ENCODE results near the gene GSN. TPM values are rescaled to one million over a fixed set of nuclear protein-coding genes. Genes with fewer than 3 reads are reported as not detected.
A peak's percentile ranks its signal among the peaks of the same experiment; 100 is the strongest.

The GSN gene
- total and polyA plus RNA-seq, 11 donors: 379 to 2,088 (median 689) TPM

- no peak for ATAC-seq
- TF ChIP-seq, protein P1, sequence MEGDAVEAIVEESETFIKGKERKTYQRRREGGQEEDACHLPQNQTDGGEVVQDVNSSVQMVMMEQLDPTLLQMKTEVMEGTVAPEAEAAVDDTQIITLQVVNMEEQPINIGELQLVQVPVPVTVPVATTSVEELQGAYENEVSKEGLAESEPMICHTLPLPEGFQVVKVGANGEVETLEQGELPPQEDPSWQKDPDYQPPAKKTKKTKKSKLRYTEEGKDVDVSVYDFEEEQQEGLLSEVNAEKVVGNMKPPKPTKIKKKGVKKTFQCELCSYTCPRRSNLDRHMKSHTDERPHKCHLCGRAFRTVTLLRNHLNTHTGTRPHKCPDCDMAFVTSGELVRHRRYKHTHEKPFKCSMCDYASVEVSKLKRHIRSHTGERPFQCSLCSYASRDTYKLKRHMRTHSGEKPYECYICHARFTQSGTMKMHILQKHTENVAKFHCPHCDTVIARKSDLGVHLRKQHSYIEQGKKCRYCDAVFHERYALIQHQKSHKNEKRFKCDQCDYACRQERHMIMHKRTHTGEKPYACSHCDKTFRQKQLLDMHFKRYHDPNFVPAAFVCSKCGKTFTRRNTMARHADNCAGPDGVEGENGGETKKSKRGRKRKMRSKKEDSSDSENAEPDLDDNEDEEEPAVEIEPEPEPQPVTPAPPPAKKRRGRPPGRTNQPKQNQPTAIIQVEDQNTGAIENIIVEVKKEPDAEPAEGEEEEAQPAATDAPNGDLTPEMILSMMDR (IDR thresholded peaks at IDR 0.05): no peak
- TF ChIP-seq POLR2A (IDR thresholded peaks at IDR 0.05): no peak
Measured at GRCh38 chr9:121253162-121253561, 14.8 kb upstream of the GSN start.

GRCh38 chr9:121253821-121254501, 14.0 kb upstream of the GSN start:
- DNase-seq (no peak), ATAC-seq (peak in 1 of 4 donors; percentile 36)
- intact Hi-C loops (cut with DNase I): no loop called here
- H3K36me3 ChIP-seq: no peaks in the 10 kb centered on the region
- TF ChIP-seq POLR2A (IDR thresholded peaks at IDR 0.05): no peak
- TF ChIP-seq, protein P1 (IDR thresholded peaks at IDR 0.05): no peak
- H3K4me3 ChIP-seq: no peak overlapping the region
- H3K27me3 ChIP-seq: no peaks in the 10 kb centered on the region
- WGBS, 4 donors: 60 to 73% (median 64%) methylated on average over 6 of the region's 6 CpGs
- H3K27ac ChIP-seq: peak overlapping the region in 1 of 12 donors; percentile 72
- H3K9me3 ChIP-seq: no peaks in the 10 kb centered on the region
- peaks cover 0 to 48% (median 0%) of the 10 kb centered on the region in 12 donors for H3K4me1 ChIP-seq

More at GRCh38 chr9:121253162-121253561, 14.8 kb upstream of the GSN start:
- Histone ChIP-seq H3K36me3 (no peaks in the 10 kb centered on the region), H3K9me3 (no peaks in the 10 kb centered on the region), H3K4me3 (no peak overlapping the region), H3K4me1 (peaks cover 0 to 43% (median 0%) of the 10 kb centered on the region in 12 donors), H3K27ac (no peak overlapping the region), H3K27me3 (no peaks in the 10 kb centered on the region)
- WGBS, 4 donors: 85 to 92% (median 90%) methylated on average over 2 of the region's 2 CpGs
- intact Hi-C loops (cut with DNase I): no loop called here
- no peak for DNase-seq

DNA sequence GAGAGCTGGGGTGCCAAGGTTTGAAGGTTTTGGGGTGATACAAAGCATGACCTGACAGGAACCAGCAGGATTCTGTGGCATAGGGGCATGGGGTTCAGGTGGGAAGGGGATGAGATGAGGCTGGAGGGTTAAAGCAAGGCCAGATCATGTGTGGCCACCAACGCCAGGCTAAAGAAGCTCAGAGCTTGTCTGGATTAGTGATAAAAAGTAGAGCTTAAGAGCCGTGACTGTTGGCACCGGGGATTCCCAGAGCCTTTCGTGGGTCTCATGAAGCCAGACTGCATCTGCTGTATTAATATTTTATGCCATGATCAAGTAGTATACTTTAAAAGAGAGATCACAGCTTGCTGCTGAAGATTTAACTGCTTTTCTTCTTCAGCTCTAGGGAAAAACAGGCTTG, 8.5 kb upstream of the GSN start:
- Histone ChIP-seq H3K9me3 (no peaks in the 10 kb centered on the region), H3K4me3 (no peak overlapping the region), H3K27ac (no peak overlapping the region), H3K36me3 (no peaks in the 10 kb centered on the region), H3K27me3 (no peaks in the 10 kb centered on the region), H3K4me1 (peaks cover 0 to 34% (median 8%) of the 10 kb centered on the region in 12 donors)
- 86 to 96% (median 90%) methylated on average over 4 of the region's 4 CpGs for WGBS, 4 donors
- ATAC-seq (no peak), DNase-seq (no peak)
- no peak for TF ChIP-seq POLR2A (IDR thresholded peaks at IDR 0.05)
- TF ChIP-seq, protein P1 (IDR thresholded peaks at IDR 0.05): no peak
- intact Hi-C loops (cut with DNase I): no loop called here

- 93 to 97% (median 95%) methylated on average over 5 of the region's 5 CpGs for WGBS, 4 donors
- intact Hi-C loops (cut with DNase I): loop anchor here in 4 of 10 donors (2.0 to 10.0 kb wide), 3 partner anchors 43 to 55 kb away; no protein-coding TSS in a partner anchor
- H3K9me3 ChIP-seq: no peaks in the 10 kb centered on the region
- H3K27me3 ChIP-seq: no peaks in the 10 kb centered on the region
- no peak overlapping the region for H3K27ac ChIP-seq
- TF ChIP-seq, protein P1 (IDR thresholded peaks at IDR 0.05): no peak
- TF ChIP-seq POLR2A (IDR thresholded peaks at IDR 0.05): no peak
- ATAC-seq (no peak), DNase-seq (no peak)
- H3K4me1 ChIP-seq: peaks cover 0 to 31% (median 8%) of the 10 kb centered on the region in 12 donors
- H3K36me3 ChIP-seq: no peaks in the 10 kb centered on the region
- H3K4me3 ChIP-seq: no peak overlapping the region
Measured at GRCh38 chr9:121259935-121260334, 8.0 kb upstream of the GSN start.

All from heart left ventricle (tissue), 16 donors.